Effector memory CD4-positive, alpha-beta T cell (primary cell): ENCODE measurements around the gene KDM5A.

Experiments used
- DNase-seq, 3 donors: peaks; one replicate each; pipeline ENCODE4 v3.0.0-alpha.2; 2020
- H3K27ac ChIP-seq: 2 replicates; pipeline ENCODE4 v1.7.0; 2013; ENCODE audit warnings: mild to moderate bottlenecking, low read length, moderate library complexity; ENCODE audit not compliant: insufficient read depth, poor library complexity, severe bottlenecking
- H3K27me3 ChIP-seq: replicated peaks from 2 replicates; pipeline ENCODE4 v1.7.0; 2013; ENCODE audit warnings: mild to moderate bottlenecking, low read length; ENCODE audit not compliant: insufficient read depth, control insufficient read depth, poor library complexity, severe bottlenecking
- H3K36me3 ChIP-seq: 2 replicates; pipeline ENCODE4 v1.7.0; 2013; ENCODE audit warnings: mild to moderate bottlenecking, low read length, moderate library complexity; ENCODE audit not compliant: control insufficient read depth, insufficient read depth
- H3K4me1 ChIP-seq: 2 replicates; pipeline ENCODE4 v1.7.0; 2013; ENCODE audit warnings: low read length, mild to moderate bottlenecking; ENCODE audit not compliant: control insufficient read depth, insufficient read depth, poor library complexity, severe bottlenecking
- H3K4me3 ChIP-seq: 2 replicates; pipeline ENCODE4 v1.7.0; 2013; ENCODE audit warnings: low read length, low read depth, mild to moderate bottlenecking; ENCODE audit not compliant: insufficient read depth, poor library complexity, severe bottlenecking
- H3K9me3 ChIP-seq: 2 replicates; pipeline ENCODE4 v1.7.0; 2013; ENCODE audit warnings: mild to moderate bottlenecking, low read length, moderate library complexity; ENCODE audit not compliant: control insufficient read depth

The KDM5A gene

GRCh38 chr12:286531-287300 is 102.4 kb downstream of the KDM5A start:
- Histone ChIP-seq H3K27ac (no peak overlapping the region), H3K36me3 (peaks cover 45% of the 10 kb centered on the region), H3K27me3 (no peaks in the 10 kb centered on the region), H3K4me1 (no peaks in the 10 kb centered on the region), H3K9me3 (no peaks in the 10 kb centered on the region), H3K4me3 (no peak overlapping the region)
- DNase-seq, result no peak

DNA sequence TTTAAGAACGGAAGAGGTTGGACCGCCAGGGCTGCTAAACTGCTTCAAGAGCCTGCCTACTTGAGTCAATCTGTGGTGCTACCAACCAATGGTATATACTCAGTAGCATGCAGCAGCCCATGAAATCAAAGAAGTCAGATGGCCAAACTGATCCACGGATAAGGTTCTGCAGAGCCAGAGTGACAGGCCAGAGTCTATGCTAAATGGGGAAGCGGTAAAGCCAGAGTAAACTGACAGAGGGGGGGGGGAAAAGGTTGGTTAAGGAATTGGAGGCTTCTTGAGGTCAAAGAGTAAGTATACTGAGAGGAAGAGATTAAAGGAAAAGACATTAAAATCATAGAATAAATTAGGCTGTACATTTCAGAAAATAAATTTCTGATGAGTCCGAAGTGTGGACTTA is 111.1 kb downstream of the KDM5A start:
- no peak overlapping the region for H3K4me3 ChIP-seq
- no peaks in the 10 kb centered on the region for H3K27me3 ChIP-seq
- peaks cover 5% of the 10 kb centered on the region for H3K36me3 ChIP-seq
- no peaks in the 10 kb centered on the region for H3K9me3 ChIP-seq
- DNase-seq, result no peak
- no peak overlapping the region for H3K27ac ChIP-seq
- no peaks in the 10 kb centered on the region for H3K4me1 ChIP-seq

DNA sequence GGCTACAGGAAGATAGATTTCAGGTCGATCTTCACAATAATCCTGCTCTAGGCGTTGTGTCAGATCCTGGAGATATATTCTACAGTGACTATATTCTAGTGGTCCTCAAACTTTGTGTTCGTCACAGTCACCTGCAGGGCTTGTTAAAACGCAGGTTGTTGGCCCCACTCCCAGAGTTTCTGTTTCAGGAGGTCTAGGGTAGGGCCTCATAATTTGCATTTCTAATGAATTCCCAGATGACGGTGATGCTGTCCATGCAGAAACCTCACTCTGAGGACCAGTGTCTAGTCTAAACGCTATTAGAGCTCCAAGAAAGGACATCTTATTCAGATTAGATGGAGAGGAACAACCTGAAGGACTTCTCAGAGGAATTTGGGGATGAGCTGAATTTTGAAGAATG is 113.3 kb downstream of the KDM5A start:
- Histone ChIP-seq H3K27ac (no peak overlapping the region), H3K4me1 (no peaks in the 10 kb centered on the region), H3K27me3 (no peaks in the 10 kb centered on the region), H3K36me3 (no peaks in the 10 kb centered on the region), H3K4me3 (no peak overlapping the region), H3K9me3 (no peaks in the 10 kb centered on the region)
- DNase-seq, result no peak

DNA sequence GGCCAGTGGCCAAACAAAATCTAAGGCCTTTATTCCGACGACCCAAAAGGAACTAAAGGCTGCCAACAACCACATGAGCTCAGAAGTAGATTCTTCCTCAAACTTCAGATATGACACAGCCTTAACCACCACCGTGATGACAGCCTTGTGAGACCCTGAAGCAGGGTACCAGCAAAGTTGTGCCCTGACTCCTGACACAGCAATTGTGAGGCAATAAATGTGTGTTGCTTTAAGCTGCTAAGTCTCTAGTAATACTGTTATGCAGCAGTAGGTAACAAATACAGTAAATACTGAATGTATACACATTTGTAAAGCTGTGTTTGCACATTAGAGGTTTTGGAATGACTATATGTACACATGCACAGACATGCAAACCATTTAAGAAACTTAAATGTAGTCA is 115.7 kb downstream of the KDM5A start:
- no peak overlapping the region for H3K4me3 ChIP-seq
- H3K4me1 ChIP-seq, result no peaks in the 10 kb centered on the region
- DNase-seq, result no peak

GRCh38 chr12:272942-273341 is 116.2 kb downstream of the KDM5A start:
- Histone ChIP-seq H3K4me1 (no peaks in the 10 kb centered on the region), H3K27ac (no peak overlapping the region), H3K27me3 (no peaks in the 10 kb centered on the region), H3K36me3 (no peaks in the 10 kb centered on the region), H3K9me3 (no peaks in the 10 kb centered on the region), H3K4me3 (no peak overlapping the region)
- DNase-seq, result no peak

More for the DNA sequence above, 115.7 kb downstream of the KDM5A start:
- no peaks in the 10 kb centered on the region for H3K27me3 ChIP-seq
- no peaks in the 10 kb centered on the region for H3K36me3 ChIP-seq
- no peak overlapping the region for H3K27ac ChIP-seq
- no peaks in the 10 kb centered on the region for H3K9me3 ChIP-seq

GRCh38 chr12:271161-271560 is 118.0 kb downstream of the KDM5A start:
- Histone ChIP-seq H3K4me3 (no peak overlapping the region), H3K27ac (no peak overlapping the region), H3K36me3 (no peaks in the 10 kb centered on the region), H3K9me3 (no peaks in the 10 kb centered on the region), H3K27me3 (no peaks in the 10 kb centered on the region), H3K4me1 (no peaks in the 10 kb centered on the region)
- no peak for DNase-seq

GRCh38 chr12:269191-269590 is 119.9 kb downstream of the KDM5A start:
- Histone ChIP-seq H3K27ac (no peak overlapping the region), H3K9me3 (no peaks in the 10 kb centered on the region), H3K4me3 (no peak overlapping the region), H3K27me3 (no peaks in the 10 kb centered on the region), H3K36me3 (no peaks in the 10 kb centered on the region), H3K4me1 (no peaks in the 10 kb centered on the region)
- no peak for DNase-seq

DNA sequence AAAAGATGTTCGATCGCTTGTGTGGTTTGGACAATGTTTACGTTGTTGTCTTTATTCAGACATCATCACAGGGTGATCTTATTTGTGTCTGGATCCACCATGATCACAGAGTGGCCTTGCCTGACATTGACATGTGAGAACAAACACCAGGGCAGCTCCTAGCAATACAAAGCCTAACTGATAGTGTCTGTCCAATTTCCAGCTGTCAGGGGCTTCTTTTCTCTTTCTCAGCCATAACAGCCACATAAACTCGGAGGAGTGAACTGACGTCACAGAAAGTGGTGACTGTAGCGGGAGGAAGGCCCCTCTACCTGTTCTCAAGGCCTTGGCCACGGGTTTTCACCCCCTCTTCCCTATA is 120.7 kb downstream of the KDM5A start:
- no peak for DNase-seq
- Histone ChIP-seq H3K4me3 (no peak overlapping the region), H3K4me1 (no peaks in the 10 kb centered on the region), H3K27me3 (no peaks in the 10 kb centered on the region), H3K9me3 (no peaks in the 10 kb centered on the region), H3K27ac (no peak overlapping the region), H3K36me3 (no peaks in the 10 kb centered on the region)

- DNase-seq, result no peak
Observed at GRCh38 chr12:267581-268482, 121.3 kb downstream of the KDM5A start.

GRCh38 chr12:265096-265495 is 124.0 kb downstream of the KDM5A start:
- no peaks in the 10 kb centered on the region for H3K9me3 ChIP-seq
- no peaks in the 10 kb centered on the region for H3K4me1 ChIP-seq
- H3K27ac ChIP-seq, result no peak overlapping the region
- no peaks in the 10 kb centered on the region for H3K27me3 ChIP-seq
- DNase-seq, result no peak
- no peaks in the 10 kb centered on the region for H3K36me3 ChIP-seq
- H3K4me3 ChIP-seq, result no peak overlapping the region

More at GRCh38 chr12:267581-268482, 121.3 kb downstream of the KDM5A start:
- H3K36me3 ChIP-seq, result no peaks in the 10 kb centered on the region
- H3K4me3 ChIP-seq, result no peak overlapping the region
- no peaks in the 10 kb centered on the region for H3K27me3 ChIP-seq
- H3K27ac ChIP-seq, result no peak overlapping the region
- no peaks in the 10 kb centered on the region for H3K9me3 ChIP-seq
- no peaks in the 10 kb centered on the region for H3K4me1 ChIP-seq
